ENCODE measurements around the gene CELSR1.
"Not testable (repeated sequence)": the region's sequence is repeated elsewhere in the genome, so short reads cannot be mapped to it uniquely, and the experiment has no call there.

The CELSR1 gene

DNA sequence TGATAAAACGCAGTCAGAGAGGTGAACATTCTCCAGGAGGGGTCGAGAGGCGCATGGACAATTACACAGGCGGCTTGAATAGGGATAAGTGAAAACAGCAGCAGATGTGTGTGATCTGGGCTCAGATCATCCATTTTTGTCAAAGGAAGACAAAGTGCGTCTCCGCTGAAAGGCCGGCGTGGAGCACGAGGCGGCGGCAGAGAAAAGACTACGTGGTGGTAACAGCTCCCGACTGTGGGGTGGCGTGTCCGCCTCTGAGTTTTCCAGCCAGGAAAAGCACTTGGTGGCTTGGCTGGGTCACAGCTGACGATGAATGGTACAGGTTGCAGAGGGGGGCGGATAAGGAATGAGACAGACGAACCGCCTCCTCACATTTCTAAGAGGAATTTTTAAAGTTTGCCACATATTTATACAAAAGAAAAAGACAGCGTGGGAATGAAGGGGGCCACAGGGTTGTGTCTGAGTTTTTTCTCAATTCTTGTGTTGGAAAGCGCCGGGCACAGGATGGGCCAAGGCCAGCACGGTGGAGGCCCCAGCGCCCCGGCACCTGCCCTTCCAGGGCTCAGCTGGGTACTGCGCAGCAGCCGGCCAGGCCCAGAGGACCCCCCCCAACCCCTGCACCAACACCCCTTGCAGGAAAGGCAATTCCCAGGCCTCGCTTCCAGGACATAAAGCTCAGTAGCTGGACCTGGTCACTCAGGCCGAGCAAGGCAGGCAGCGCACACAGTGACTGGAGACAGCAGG, 121.5 kb downstream of the CELSR1 start:
- no peak for DNase-seq

DNA sequence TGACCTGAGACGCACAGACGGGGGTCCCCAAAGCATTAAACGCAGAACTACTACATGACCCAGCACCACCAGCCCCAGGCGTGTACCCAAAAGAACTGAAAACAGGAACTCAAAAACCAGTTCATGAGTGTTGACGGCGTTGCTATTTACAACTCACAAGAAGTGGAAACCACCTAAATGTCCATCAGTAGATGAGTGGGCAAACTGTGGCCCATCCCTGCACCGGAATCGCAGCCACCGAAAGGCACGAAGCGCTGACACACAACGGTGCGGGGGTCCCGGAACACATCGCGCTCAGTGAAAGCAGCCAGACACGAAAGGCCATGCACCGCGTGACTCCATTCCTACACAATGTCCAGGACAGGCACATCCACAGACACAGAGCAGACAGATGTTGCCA, 122.7 kb downstream of the CELSR1 start:
- DNase-seq, result no peak

DNA sequence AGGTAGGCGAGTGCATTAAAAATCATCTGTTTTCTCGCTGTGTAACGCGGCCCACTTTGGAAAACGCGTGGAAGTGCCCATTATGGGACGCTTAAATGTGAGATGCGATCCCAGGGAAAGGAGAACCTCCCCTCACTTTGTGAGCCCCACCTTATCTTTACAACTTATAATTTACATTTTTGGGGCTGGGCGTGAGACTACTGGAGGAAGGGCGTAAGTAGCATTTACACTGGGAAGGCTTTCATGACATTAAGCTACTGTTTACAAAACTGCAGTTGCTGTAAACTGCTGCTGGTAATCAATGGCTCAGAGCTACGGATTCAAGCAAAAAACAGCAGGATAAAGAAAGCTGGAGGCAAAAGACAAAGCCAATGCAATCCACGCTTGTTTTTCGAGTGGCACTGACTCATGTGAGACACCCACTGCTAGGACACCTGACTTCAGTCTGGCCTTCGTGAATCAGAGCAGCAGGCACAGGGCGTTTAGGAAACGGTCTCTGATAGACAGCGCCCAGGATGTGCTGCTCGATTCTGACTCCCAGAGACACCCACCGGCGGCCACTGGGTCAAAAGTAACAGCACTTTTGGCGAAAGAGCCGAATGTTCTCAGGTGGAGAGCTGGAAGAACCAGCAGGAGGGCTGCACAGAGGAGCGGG, 123.6 kb downstream of the CELSR1 start:
- DNase-seq, result no peak

DNA sequence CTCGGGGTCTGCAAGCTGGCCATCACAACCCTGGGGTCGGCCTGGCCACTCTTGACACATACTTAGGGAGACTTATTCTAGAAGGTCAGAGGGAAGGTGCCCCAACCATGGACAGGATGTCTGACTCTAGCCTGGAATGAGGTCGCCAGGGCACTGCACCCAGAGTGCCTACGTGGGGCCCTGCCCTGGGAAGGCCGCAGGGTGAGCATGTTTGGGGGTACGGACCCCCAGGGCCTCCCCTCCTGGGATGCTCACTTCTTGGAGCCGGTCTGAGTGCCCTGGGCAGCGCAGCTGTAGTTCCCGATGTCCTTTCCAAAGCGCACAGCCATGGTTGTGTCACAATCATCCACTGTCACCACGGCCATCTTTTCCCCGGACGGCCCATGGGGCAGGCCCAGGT, 126.1 kb downstream of the CELSR1 start:
- no peak for DNase-seq

DNA sequence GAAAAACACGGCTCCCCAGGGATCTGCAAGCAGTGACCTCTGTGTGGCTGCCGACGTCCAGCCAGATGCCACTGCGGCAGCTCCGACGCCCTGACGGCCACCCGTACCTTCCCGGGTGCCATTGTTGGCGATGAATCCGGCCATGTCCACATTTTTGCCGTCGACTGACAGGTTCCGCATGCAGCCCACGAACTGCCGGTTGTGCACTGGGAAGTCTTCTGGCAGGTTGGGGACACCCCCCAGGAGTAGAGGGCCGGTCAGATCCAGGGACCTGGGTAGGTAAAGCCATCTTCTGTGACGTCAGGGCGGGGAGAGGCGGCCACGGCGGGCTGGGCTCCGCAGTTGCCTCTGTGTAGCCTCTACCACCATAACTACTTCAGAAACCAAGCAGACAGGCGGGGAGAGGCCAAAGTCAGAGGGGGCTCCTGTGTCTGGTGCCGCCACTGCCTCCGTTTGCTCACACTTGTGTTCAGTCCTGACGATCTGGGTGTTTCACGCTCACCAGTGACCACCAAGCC, 127.1 kb downstream of the CELSR1 start:
- DNase-seq, result no peak

DNA sequence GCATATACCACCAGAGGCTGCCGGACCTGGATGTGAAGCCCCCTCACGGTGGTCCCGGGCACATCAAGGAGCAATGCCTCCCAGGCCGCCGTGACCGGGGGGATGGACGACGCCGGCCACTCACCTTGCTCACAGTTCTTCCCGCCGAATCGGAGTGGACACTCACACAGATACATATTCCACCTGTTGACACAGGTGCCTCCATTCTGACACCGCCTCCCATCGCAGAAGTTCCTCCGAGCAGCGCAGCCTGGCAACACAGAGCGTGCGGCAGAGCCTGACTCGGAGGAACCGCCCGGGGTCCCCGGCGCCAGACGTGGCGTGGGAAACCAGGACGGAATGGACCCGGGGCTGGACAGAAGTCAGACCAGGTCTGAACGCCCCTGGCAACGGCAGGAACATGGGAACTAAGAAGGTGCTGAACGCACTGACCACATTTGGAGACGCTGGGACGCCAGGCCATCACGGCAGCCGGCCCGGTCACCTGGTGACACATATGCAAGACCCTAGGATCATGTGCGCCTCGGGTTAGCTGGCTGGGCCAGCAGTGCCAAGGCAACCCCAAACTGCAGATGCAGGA, 127.7 kb downstream of the CELSR1 start:
- DNase-seq, result no peak

DNA sequence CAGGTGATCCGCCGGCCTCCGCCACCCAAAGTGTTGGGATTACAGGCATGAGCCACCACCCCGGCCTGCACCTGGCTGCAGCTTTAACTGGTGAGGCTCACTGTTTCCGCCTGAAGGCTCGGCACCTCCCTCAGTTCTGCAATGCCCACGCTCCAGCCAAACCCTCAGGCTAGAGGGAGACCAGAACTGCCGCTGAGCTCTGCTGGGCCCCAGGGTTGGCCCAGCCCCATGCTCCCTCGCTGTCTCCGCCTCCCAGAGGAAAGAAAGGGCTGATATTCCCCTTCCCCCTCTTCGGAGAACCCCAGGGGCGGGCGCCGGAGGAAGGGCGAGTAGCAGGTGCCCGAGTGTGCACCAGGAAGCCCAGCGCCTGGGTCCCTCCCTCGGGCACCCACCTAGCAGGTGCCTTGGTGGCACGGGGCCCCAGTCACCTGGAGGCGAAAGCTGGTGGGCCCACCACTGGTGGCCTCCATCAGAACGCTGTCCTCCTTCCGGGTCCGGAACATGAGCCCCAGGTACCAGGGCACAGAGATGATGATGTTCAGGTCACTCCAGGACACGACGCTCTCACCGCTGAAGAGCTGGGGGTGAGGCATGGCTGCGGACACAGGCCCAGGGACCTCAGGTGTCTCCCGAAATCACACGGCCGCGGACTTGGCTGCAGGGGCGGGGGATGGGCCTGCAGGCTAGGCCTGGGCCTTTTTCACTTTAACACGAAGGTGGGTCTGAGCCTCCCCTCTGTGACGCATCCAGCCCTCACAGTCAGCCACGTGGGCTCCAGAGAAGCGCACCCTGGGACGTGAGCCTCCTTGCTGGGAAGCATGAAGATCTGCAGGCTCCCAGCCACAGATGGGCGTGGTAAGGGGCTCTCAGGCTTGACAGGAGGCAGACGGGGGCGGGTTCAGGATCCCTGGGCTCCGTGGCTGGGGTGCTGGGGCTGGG, 128.6 kb downstream of the CELSR1 start:
- DNase-seq, result no peak

DNA sequence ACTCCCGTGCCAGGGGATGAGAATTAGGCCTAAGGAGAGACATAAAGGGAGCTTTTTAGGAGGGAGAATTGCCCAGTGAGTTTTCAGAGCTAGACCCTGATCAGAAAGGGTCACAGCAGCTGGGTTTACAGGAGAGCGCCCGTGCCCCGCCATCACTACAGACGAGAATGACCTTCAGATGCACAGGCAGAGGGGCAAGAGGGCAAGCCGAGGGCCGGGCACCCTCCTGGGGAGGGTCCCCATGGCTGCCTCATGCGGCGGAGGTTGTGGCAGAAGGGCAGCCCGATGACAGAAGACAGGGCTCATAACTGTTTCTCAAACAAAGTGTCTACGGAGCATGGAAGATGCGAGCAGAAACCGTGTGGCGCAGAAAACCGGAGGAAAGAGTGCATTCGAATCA, 129.7 kb downstream of the CELSR1 start:
- DNase-seq, result no peak

DNA sequence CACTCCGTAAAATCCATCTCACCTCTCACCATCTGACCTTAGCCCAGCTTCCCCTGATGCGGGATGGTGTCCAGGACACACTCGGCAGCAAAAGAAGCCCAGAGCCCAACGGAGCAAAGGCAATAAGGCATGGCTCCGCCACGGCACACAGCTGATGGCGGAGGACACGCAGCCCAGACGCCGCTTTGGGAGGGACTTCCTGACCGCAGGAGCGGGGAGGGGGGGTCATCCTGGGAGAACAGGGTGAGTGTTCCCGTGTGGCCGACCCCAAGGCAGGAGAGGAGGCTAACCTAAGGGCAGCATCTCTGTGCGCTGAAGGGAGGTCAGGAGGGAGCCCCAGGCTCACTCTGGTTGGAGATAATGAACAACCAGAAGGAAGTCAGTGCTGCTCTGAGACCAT, 130.6 kb downstream of the CELSR1 start:
- DNase-seq, result no peak

DNA sequence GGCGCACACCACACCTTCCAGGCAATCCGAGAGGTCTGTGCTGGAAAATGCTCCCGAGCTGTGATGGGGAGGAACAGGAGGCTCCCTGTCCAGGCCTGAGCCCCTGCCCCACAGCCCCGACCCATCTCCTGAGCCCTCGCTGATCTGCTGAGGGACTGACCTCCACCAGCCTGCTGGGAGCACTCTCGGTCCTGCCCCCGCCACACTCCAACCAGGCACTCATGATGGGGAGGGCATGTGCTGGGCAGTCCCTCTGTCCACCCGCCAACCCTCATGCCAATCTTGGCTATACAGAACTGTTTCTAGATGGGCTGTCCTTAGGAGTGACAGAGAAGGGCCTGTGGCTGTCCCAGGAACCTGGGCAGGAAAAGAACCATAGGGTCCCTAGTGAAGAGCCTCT, 131.1 kb downstream of the CELSR1 start:
- DNase-seq, result no peak

DNA sequence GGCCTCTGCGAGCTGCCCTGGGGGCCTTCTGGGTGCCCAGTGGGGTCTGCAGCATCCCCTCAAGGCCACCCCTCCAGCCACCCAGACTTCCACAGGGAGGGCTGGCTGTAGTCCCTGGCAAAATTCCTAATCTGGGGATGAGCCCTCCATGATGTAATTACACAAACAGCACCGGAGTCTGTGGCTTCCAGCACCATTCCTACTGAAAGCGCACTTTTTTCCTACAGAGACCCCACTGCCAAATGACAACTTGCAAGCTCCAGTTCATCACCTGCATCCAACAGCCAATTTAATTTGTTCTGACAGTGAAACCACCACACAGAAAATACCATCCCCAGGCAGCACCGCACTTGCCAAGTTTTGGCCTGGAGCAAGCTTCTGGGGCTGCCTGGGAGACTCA, 131.5 kb downstream of the CELSR1 start:
- peak in 1 of 2 experiments; percentile 36 for DNase-seq

DNA sequence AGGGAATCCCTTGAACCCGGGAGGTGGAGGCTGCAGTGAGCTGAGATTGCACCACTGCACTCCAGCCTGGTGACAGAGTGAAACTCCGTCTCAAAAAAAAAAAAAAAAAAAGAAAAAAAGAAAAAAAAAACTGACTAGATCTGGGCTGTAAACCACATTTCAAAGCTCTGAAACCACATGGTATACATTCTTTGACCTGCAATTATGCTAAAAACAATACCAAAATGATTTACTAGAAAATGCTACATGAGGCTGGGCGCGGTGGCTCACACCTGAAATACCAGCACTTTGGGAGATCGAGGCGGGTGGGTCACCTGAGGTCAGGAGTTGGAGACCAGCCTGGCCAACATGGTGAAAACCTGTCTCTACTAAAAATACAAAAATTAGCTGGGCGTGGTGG, 133.5 kb downstream of the CELSR1 start:
- not testable (repeated sequence) for DNase-seq

DNA sequence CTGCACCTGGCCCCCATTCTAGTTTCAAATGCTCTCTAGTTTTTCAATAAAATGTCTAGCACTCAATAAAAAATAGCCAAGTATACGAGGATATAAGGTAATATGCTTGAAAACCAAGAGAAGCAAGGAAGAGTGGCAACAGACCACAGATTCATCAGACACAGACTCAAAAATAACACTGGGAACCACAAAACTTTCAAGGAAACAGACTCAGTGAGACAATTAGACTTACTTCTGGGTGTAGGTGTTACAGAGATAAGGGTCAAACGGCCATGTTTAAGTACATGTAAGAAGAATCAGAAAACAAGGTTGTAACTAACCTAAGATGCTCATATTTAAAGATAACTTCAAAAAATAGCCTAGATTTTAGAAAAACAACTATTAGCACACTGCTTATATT, 134.9 kb downstream of the CELSR1 start:
- DNase-seq, result no peak

DNA sequence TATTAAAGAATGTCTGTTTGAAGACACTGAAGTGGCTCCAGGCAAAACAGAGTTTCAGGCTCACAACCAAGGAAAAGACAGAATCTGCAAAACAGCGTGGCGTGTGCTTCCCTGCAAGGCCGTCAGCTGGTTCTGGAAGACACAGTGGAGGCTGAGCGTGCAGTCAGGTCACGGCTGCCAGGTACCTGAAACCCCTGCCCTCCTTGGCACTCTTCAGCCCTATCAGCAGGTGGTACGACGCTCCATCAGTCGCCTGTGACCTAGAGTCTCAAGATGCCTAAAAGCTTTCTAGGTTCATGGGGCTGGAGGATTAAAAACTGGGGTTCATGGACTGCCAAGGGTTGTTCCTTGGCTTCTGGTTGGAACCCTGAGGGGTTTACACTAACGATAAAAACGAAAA, 136.1 kb downstream of the CELSR1 start:
- no peak for DNase-seq

DNA sequence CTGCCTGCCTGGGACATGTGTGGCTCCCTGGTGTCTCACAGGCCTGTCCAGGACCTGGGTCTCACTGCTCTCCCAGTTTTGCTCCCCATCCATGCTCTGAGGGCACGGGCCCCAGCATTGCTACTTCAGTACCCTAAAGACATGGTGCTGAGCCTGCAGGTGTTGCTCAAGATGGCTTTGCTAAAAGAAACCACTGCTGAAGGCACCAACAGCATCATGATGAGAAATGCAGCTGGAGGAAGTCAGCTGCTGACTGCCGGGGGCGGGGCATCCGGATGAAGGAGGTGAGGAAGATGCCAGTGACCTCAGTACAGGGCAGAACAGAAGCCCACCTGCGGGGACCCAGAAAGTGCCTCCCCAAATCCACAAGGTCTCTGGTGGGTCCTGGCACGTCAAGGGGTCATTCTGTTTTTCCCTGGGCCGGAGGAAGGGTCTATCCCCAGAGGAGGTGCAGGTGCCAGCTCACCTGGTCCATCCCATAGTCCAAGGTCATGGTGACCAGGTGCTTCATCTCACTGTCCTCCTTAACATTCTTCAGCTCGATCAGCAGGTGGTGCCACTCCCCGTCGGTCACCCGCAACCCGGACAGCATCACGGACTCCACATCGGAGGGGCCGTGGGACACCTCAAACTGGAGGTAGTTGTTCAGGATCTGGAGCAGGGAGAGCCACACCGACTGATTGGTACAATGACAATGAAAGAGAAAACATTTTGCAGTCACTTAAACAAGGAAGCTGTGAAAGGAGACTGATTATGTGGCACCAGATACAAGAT, 138.0 kb downstream of the CELSR1 start:
- DNase-seq, result no peak

DNA sequence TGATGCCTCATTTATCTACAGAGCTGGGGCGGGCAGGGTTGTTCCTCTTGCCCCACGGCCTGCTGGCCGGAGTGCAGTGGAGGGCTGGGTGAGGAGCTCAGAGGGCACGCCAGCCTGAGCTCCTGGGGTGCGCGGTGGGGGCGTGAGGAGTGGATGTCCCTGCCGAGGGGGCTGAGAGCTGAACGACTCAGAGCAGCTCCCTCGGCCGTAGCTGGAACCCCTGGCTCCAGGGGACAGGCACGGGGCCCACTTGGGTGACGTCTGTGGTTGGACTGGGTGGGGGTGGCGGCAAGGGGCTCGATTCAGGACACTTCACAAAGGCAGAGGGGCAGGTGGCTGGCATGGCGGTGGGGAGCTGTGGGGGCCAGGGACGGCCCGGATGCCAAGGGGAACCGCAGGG, 139.5 kb downstream of the CELSR1 start:
- DNase-seq, result no peak

DNA sequence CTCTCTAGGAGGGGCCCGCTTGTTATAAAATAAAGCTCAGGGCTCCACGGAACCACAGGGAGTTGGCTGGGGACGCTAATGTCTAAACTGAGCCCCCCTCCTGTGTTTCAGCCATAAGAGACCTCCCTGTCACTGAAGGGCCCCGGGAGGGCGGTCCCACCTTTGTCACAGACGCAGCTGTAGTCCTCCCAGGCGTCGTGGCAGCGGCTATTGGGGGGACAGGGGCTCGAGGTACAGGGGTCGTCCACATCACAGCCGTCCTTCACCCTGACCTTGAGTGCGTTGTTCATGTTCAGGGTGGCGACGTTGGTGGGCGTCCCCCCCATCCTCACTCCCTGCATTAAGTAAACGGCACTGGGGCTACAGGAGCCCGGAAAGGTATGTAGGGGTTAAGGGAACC, 139.9 kb downstream of the CELSR1 start:
- no peak for DNase-seq

DNA sequence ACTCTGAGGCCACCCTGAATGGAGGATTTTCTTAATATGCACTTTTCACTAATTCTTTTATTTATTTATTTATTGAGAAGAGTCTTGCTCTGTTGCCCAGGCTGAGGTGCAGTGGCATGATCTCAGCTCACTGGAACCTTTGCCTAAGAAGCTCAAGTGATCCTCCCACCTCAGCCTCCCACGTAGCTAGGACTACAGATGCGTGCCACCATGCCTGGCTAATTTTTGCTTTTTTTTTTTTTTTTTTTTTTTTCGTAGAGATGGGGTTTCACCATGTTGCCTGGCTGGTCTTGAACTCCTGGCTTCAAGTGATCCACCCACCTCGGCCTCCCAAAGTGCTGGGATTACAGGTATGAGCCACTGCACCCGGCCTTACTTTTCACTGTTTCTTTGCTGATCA, 140.4 kb downstream of the CELSR1 start:
- DNase-seq, result not testable (repeated sequence)

DNA sequence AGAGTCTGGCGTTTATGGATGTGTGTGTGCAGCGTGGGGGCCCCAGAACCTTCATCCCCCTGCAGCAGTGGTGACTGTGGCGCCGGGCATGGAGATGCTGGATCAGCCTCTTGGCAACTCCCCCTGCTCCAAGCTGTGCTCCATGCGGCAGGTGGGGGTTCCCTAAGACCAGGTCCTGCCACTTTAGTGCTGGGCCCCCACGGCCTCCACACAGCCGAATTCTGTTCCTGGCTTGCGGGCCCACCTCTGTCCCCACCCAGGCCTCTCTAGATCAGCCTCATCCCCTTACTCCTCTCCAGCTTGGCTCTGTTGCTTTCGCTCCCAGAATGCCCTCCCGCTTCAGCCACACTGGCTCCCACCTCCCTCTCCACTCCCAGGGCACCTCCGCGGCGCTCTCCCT, 142.3 kb downstream of the CELSR1 start:
- DNase-seq, result no peak

DNA sequence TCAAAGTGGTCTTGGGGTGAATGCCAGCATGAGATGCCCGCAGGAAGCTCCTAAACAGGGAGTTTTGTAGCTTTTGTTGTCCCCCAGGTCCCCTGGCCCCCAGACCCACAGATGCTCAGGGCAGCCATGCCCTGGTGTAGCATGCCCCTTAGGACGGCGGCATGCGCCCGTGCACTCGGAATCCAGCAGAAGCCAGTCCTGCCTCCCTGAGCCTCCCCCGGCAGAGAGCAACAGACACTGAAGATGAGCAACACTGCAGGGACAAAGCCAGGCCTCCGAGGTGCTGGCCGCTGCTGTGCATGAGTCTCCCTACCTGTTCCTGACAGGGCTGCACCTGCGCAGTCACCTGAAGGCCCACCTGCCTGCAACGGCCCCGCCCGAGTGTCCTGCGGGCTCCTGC, 142.8 kb downstream of the CELSR1 start:
- DNase-seq, result no peak

DNA sequence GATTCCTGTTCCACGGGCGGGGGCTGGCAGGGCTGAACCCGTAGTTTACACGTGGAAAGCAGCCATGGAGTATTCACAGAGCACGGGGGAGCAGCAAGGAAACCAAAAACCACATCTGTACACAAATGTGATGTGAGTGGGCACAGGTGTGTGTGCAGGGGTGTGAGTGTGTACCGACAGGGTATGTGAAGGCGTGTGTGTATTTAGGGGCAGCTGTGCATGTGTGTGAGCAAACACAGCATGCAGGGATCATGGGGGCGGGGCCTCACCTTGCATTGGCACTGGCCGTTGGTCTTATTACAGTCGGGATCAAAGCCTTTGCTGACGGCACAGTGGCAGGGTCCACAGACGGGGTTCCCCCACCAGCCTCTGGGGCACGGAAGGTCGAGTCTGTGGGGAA, 143.5 kb downstream of the CELSR1 start:
- DNase-seq, result no peak

DNA sequence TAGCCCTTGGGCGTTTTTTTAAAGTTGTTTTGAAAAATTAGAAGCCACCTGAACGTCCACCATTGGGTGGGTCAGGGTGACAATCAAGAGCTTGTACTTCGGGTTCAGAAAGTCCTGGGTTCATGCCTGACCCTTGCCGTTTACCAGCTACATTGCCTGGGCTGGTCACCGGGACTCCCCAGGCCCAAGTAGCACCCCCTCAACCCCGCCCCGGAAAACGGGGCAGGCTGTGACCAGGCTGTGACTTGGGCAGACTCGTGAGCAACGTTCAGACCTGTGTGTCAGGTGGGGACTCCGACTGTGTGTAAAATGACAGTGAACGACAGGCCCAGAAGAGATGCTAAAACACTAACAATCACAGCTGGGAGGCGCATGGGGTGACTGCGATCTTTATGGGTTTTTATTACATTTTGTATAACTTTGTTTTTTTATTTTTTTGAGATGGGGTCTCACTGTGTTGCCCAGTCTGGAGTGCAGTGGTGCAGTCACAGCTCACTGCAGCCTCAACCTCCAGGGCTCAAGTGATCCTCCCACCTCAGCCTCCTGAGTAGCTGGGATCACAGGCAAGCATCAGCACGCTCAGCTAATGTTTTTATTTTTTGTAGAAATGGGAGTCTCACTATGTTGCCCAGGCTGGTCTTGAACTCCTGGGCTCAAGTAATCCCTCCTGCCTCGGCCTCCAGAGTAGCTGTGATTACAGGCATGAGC, 145.1 kb downstream of the CELSR1 start:
- no peak for DNase-seq

All from NCI-H2081 (cell line).